Stimulated activated effector memory CD8-positive, alpha-beta T cell treated with anti-CD3 and anti-CD28 coated beads, Interleukin-12 subunit alpha, Interleukin-12 subunit beta, amount 100 ng/mL, for 72 hours (primary cell): Measurements from ENCODE around the gene DGKZ.

Experiments used
- ATAC-seq: fragments of 150-1000 bp; cut with Tn5 transposase; 2 replicates; pipeline ENCODE4 v1.10.0; 2021
- DNase-seq, 2 donors: peaks; one replicate each; pipeline ENCODE4 v3.0.0; 2021 to 2022; ENCODE audit warnings: low spot score in 2 of 2
- H3K27ac Mint-ChIP-seq: one replicate; pipeline ENCODE4 v1.8.0; 2022; ENCODE audit warnings: mild to moderate bottlenecking, mixed read lengths
- H3K36me3 Mint-ChIP-seq: one replicate; pipeline ENCODE4 v1.8.0; 2022; ENCODE audit warnings: mild to moderate bottlenecking, mixed read lengths
- H3K4me1 Mint-ChIP-seq: one replicate; pipeline ENCODE4 v1.8.0; 2022; ENCODE audit warnings: mixed read lengths
- H3K4me3 Mint-ChIP-seq: one replicate; pipeline ENCODE4 v1.8.0; 2022; ENCODE audit warnings: mild to moderate bottlenecking, mixed read lengths
- H3K9me3 Mint-ChIP-seq: one replicate; pipeline ENCODE4 v1.8.0; 2022; ENCODE audit warnings: mixed read lengths

DGKZ gene

GRCh38 chr11:46335271-46335670 lies 12.0 kb upstream of the DGKZ start:
- Mint-ChIP-seq H3K27ac (no peak overlapping the region), H3K36me3 (no peaks in the 10 kb centered on the region), H3K4me3 (no peak overlapping the region), H3K4me1 (peaks cover 23% of the 10 kb centered on the region), H3K9me3 (no peaks in the 10 kb centered on the region)
- DNase-seq = no peak
- no peak for ATAC-seq

GRCh38 chr11:46335890-46336562 lies 11.2 kb upstream of the DGKZ start:
- ATAC-seq (no peak), DNase-seq (no peak)
- H3K36me3 Mint-ChIP-seq = no peaks in the 10 kb centered on the region
- peaks cover 16% of the 10 kb centered on the region for H3K4me1 Mint-ChIP-seq
- no peak overlapping the region for H3K27ac Mint-ChIP-seq
- H3K4me3 Mint-ChIP-seq = no peak overlapping the region
- H3K9me3 Mint-ChIP-seq = no peaks in the 10 kb centered on the region

GRCh38 chr11:46336563-46337180 lies 10.6 kb upstream of the DGKZ start:
- ATAC-seq (no peak), DNase-seq (no peak)
- H3K4me3 Mint-ChIP-seq = no peak overlapping the region
- no peak overlapping the region for H3K27ac Mint-ChIP-seq
- H3K4me1 Mint-ChIP-seq = peaks cover 9% of the 10 kb centered on the region
- no peaks in the 10 kb centered on the region for H3K9me3 Mint-ChIP-seq
- no peaks in the 10 kb centered on the region for H3K36me3 Mint-ChIP-seq

GRCh38 chr11:46337626-46338345 lies 9.5 kb upstream of the DGKZ start:
- Mint-ChIP-seq H3K4me1 (peaks cover 6% of the 10 kb centered on the region), H3K4me3 (no peak overlapping the region), H3K27ac (no peak overlapping the region), H3K36me3 (no peaks in the 10 kb centered on the region), H3K9me3 (no peaks in the 10 kb centered on the region)
- DNase-seq (no peak), ATAC-seq (no peak)

GRCh38 chr11:46338636-46338987 lies 8.7 kb upstream of the DGKZ start:
- H3K36me3 Mint-ChIP-seq = no peaks in the 10 kb centered on the region
- no peaks in the 10 kb centered on the region for H3K9me3 Mint-ChIP-seq
- H3K4me1 Mint-ChIP-seq = peaks cover 1% of the 10 kb centered on the region
- H3K27ac Mint-ChIP-seq = no peak overlapping the region
- no peak overlapping the region for H3K4me3 Mint-ChIP-seq
- DNase-seq (no peak), ATAC-seq (no peak)

GRCh38 chr11:46338988-46339666 lies 8.1 kb upstream of the DGKZ start:
- no peak for DNase-seq
- no peaks in the 10 kb centered on the region for H3K9me3 Mint-ChIP-seq
- H3K36me3 Mint-ChIP-seq = no peaks in the 10 kb centered on the region
- ATAC-seq = no peak
- no peak overlapping the region for H3K4me3 Mint-ChIP-seq
- H3K27ac Mint-ChIP-seq = no peak overlapping the region
- H3K4me1 Mint-ChIP-seq = no peaks in the 10 kb centered on the region

GRCh38 chr11:46339816-46340215 lies 7.4 kb upstream of the DGKZ start:
- ATAC-seq (no peak), DNase-seq (no peak)
- no peak overlapping the region for H3K27ac Mint-ChIP-seq
- H3K4me3 Mint-ChIP-seq = no peak overlapping the region
- H3K4me1 Mint-ChIP-seq = peaks cover 2% of the 10 kb centered on the region
- H3K9me3 Mint-ChIP-seq = no peaks in the 10 kb centered on the region
- H3K36me3 Mint-ChIP-seq = no peaks in the 10 kb centered on the region

- Mint-ChIP-seq H3K9me3 (no peaks in the 10 kb centered on the region), H3K27ac (no peak overlapping the region), H3K4me1 (peaks cover 19% of the 10 kb centered on the region), H3K36me3 (no peaks in the 10 kb centered on the region), H3K4me3 (no peak overlapping the region)
- no peak for ATAC-seq
- DNase-seq = no peak
Observed at GRCh38 chr11:46341454-46341853, 5.8 kb upstream of the DGKZ start.

GRCh38 chr11:46342239-46342638 lies 5.0 kb upstream of the DGKZ start:
- peaks cover 4% of the 10 kb centered on the region for H3K36me3 Mint-ChIP-seq
- peaks cover 25% of the 10 kb centered on the region for H3K4me1 Mint-ChIP-seq
- no peak overlapping the region for H3K27ac Mint-ChIP-seq
- ATAC-seq = no peak
- no peak overlapping the region for H3K4me3 Mint-ChIP-seq
- no peaks in the 10 kb centered on the region for H3K9me3 Mint-ChIP-seq
- no peak for DNase-seq

GRCh38 chr11:46343520-46343919 lies 3.7 kb upstream of the DGKZ start:
- Mint-ChIP-seq H3K36me3 (peaks cover 4% of the 10 kb centered on the region), H3K9me3 (no peaks in the 10 kb centered on the region), H3K4me1 (peaks cover 29% of the 10 kb centered on the region), H3K27ac (no peak overlapping the region), H3K4me3 (no peak overlapping the region)
- no peak for DNase-seq
- ATAC-seq = no peak

GRCh38 chr11:46345131-46345597 lies 2.1 kb upstream of the DGKZ start:
- no peak for ATAC-seq
- Mint-ChIP-seq H3K9me3 (no peaks in the 10 kb centered on the region), H3K36me3 (peaks cover 4% of the 10 kb centered on the region), H3K27ac (peak overlapping the region; percentile 69), H3K4me3 (peak overlapping the region; percentile 74), H3K4me1 (peaks cover 46% of the 10 kb centered on the region)
- no peak for DNase-seq

- peaks cover 8% of the 10 kb centered on the region for H3K36me3 Mint-ChIP-seq
Observed at GRCh38 chr11:46345881-46346484, 1.3 kb upstream of the DGKZ start.

GRCh38 chr11:46347637-46348311 lies 511 bp downstream of the DGKZ start:
- H3K36me3 Mint-ChIP-seq = peaks cover 17% of the 10 kb centered on the region
- DNase-seq (no peak), ATAC-seq (peak; percentile 1)
- peaks cover 72% of the 10 kb centered on the region for H3K4me1 Mint-ChIP-seq
- H3K4me3 Mint-ChIP-seq = peak overlapping the region; percentile 74
- H3K9me3 Mint-ChIP-seq = no peaks in the 10 kb centered on the region
- peak overlapping the region; percentile 97 for H3K27ac Mint-ChIP-seq

More at GRCh38 chr11:46345881-46346484, 1.3 kb upstream of the DGKZ start:
- peak overlapping the region; percentile 74 for H3K4me3 Mint-ChIP-seq
- DNase-seq = peak in 1 of 2 donors; percentile 60
- no peak for ATAC-seq
- H3K27ac Mint-ChIP-seq = no peak overlapping the region
- H3K9me3 Mint-ChIP-seq = no peaks in the 10 kb centered on the region
- peaks cover 54% of the 10 kb centered on the region for H3K4me1 Mint-ChIP-seq

- ATAC-seq (peak; percentile 39), DNase-seq (peak in 1 of 2 donors; percentile 81)
- H3K27ac Mint-ChIP-seq = peak overlapping the region; percentile 97
- H3K4me1 Mint-ChIP-seq = peaks cover 82% of the 10 kb centered on the region
- H3K9me3 Mint-ChIP-seq = no peaks in the 10 kb centered on the region
- peaks cover 18% of the 10 kb centered on the region for H3K36me3 Mint-ChIP-seq
- H3K4me3 Mint-ChIP-seq = peak overlapping the region; percentile 74
Observed at GRCh38 chr11:46348566-46349401, 1.5 kb downstream of the DGKZ start.
